GF-D8 (cell line): ENCODE data around the gene SLC4A11.
"Not testable (repeated sequence)": the region's sequence is repeated elsewhere in the genome, so short reads cannot be mapped to it uniquely, and the experiment has no call there.

ENCODE experiments used
- DNase-seq: peaks from one replicate; lab custom pipeline; 2025; lab: John Stamatoyannopoulos, UW

Gene SLC4A11

GRCh38 chr20:3227936-3228749 is 10.8 kb downstream of the SLC4A11 start:
- no peak for DNase-seq

GRCh38 chr20:3227506-3227905 is 11.5 kb downstream of the SLC4A11 start:
- no peak for DNase-seq

DNA sequence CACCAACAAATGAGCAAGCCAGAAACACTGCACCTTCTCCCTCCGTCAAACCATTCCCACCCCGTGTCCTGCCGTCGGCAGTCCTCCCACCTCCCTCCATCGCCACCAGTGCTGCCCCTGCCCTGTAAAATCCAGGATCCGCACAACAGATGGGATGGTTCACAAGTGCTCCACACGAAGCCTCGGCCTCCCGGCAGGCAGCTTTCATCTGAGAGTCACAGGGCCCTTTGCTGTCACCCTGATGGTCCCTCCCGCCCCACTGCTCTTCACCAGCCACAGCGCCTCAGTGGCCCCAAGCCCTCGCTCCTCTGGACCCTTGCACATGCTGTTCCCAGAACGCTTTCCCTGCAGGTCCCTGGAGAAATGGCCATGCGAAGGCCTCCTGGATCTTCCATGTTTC is 12.1 kb downstream of the SLC4A11 start:
- DNase-seq, result no peak

DNA sequence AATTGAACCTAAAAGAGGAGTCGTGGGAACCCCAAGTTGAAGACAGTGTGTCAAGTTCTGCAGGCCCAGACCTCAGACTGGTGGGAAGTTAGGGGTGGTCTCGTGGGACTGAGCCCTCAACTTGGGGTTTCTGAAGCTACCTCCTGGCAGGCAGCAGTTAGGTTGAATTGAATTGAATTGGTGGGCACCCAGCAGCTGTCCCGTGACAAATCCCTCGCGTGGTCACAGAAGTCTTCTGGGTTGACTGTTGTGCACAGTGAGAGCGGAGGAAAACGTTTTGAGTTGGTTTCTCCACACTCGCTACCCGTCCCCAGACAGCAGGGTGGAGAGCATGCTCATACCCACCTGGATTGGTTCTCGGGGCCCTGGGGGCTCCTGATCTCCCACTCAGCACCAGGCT is 12.9 kb downstream of the SLC4A11 start:
- no peak for DNase-seq

DNA sequence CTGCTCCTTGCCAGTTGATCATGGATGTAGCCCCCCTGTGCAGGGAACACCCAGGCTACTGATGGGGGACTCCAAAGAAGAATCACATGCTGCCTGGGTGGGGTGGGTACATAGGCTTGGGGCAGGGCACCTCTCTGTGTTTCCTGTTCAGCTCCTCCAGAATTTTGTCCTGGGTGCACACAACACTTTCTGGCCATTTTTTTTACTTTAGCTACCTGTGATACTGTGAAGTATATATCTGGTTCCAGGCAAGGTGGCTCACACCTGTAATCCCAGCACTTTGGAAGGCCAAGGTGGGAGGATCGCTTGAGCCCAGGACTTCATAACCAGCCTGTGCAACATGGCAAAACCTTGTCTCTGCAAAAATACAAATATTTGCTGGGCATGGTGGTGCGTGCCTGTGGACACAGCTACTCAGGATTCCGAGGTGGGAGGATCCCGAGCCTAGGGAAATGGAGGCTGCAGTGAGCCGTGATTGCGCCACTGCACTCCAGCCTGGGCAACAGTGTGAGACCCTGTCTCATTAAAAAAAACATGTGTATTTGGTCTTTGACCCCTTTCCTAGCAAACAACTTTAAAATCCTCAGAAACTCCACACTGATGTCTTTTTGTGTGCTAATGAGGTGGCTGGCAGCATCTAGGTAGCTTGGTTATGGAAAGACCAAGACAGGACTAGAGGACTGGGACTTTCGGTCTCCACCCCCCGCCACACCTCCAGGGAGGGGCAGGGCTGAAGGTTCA is 14.1 kb downstream of the SLC4A11 start:
- DNase-seq, result no peak

GRCh38 chr20:3223994-3224680 is 14.9 kb downstream of the SLC4A11 start:
- DNase-seq, result no peak

DNA sequence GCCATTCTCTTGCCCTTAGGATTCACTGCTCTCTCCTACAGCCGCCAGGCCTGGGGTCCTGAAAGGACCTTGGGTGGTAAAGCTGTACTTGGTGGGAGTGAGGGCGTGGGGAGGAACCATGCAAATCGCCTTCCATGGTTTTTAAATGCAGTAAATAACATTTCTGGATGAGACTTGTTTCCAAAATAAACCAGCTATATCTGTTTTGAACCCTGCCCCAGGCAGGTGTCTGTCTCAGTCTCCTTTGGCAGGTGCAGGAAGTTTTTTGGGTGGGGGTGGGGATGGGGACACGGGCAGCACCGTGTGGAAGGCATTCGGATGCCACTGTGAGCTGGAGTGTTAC is 15.4 kb downstream of the SLC4A11 start:
- no peak for DNase-seq

DNA sequence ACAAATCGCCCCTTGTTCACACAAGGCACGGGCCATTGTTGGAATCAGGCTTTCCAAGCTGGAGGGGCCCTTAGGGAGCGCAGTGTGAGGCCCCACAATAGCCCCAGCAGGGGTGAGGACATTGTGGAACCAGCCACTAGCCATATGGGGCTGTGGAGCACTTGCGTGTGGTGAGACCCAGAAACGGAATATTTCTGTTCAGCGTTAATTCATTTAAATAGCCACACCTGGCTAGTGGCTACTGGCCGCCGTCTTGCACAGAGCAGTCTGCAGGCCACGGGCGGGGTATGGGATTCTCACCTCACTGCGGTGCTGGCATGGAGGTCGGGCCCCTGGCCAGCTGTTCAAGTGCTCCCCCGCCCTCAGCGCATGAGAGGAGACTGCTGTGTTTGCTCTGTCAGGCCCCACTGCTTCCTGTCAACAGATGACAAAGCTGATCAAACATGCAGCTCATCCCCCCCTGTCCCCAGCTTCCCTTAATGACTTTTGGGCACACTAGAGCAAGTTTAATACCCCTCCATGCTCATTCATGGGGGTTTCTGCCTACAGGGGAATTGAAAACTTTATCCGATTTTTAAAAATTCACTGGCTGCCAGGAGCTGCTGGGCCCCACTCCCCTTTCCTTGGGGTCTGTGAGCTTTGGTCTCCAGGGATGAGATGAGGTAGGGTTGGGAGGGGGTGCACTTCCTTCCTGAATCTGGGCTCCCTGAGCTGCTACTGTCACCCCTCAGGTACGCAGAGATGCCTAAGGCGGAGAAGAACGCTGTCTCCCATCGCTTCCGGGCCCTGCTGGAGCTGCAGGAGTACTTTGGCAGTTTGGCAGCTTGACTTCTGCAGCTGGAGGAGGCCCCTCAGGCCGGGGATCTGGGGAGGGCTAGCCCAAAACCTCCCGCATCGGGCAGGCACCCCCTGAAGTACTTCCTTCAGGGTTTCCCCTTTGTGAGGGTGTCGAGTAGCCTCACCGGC is 16.1 kb downstream of the SLC4A11 start:
- no peak for DNase-seq

GRCh38 chr20:3221398-3222226 is 17.4 kb downstream of the SLC4A11 start:
- DNase-seq, result no peak

GRCh38 chr20:3218307-3218988 is 20.5 kb downstream of the SLC4A11 start:
- no peak for DNase-seq

- DNase-seq, result not testable (repeated sequence)
Measured at GRCh38 chr20:3215359-3215917, 23.6 kb downstream of the SLC4A11 start.

DNA sequence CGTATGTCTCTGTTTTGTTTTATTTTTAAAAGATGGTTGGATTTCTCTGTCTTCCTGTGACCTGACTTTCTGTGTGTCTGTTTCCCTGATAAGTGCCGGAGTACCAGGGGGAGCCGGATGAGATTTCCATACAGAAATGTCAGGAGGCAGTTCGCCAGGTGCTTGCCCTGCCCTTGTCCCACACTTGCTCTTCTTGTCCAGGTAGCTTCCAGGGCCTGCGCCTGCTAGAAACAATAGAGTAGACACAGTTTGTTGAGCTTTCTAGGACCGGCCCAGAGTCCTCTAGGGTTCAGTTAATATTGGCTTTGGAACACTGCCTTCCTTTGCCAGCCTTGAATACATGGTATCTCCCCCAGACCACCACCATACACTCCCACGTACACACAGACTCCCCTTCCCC is 25.8 kb downstream of the SLC4A11 start:
- no peak for DNase-seq

DNA sequence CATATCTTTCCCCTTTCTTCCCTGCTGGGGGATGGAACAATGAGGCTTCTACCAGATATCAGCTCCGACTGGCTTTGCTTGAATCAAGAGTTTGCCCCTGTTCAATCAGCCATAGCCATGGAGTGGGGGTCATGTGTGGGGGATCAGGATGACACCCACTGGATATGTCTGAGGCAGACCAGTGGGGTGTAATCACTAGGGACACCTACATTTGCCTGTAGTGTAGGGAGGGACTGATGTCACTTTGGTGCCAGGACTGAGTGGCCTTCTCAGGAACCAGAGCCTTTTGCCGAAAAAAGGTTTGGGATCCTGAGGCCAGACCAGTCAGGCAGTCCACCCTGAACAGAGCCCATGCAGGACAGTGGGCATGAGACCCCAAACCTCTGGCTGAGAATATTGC is 28.6 kb downstream of the SLC4A11 start:
- no peak for DNase-seq

- DNase-seq, result no peak
Measured at GRCh38 chr20:3209946-3210317, 29.1 kb downstream of the SLC4A11 start.

- DNase-seq, result peak; percentile 8
Measured at GRCh38 chr20:3209257-3209945, 29.6 kb downstream of the SLC4A11 start, which contains the start of gene ITPA. Gene ITPA (plus strand): TSS chr20:3209498. CDS start chr20:3209552, 54 bp downstream.

GRCh38 chr20:3208786-3209256 is 30.2 kb downstream of the SLC4A11 start:
- no peak for DNase-seq

- peak; percentile 54 for DNase-seq
Measured at GRCh38 chr20:3204124-3204794, 34.7 kb downstream of the SLC4A11 start, which contains the start of gene DDRGK1. Gene DDRGK1 (minus strand): TSS chr20:3204682. CDS start chr20:3204627, 55 bp downstream.
